Type B pancreatic cell (in vitro differentiated cells): ENCODE results near the gene SLC6A7. TPM values are rescaled to one million over a fixed set of nuclear protein-coding genes. Genes with fewer than 3 reads are reported as not detected.
"Not testable (repeated sequence)": the region's sequence is repeated elsewhere in the genome, so short reads cannot be mapped to it uniquely, and the experiment has no call there.

Experiments used
- DNase-seq: peaks from one replicate; pipeline ENCODE4 v3.0.0; 2021; ENCODE audit warnings: mixed read lengths; ENCODE audit not compliant: unreplicated experiment; ENCODE audit errors: extremely low spot score
- H3K27ac Mint-ChIP-seq: 2 replicates; pipeline ENCODE4 v1.8.0; 2021; ENCODE audit warnings: mild to moderate bottlenecking, mixed read lengths
- H3K27me3 Mint-ChIP-seq: 2 replicates; pipeline ENCODE4 v1.8.0; 2021; ENCODE audit warnings: mixed read lengths
- H3K36me3 Mint-ChIP-seq: 2 replicates; pipeline ENCODE4 v1.8.0; 2021; ENCODE audit warnings: mixed read lengths
- H3K4me1 Mint-ChIP-seq: one replicate; pipeline ENCODE4 v1.8.0; 2021; ENCODE audit warnings: mixed read lengths; ENCODE audit not compliant: unreplicated experiment
- H3K4me3 Mint-ChIP-seq: 2 replicates; pipeline ENCODE4 v1.8.0; 2021; ENCODE audit warnings: mild to moderate bottlenecking, mixed read lengths
- H3K9me3 Mint-ChIP-seq: 2 replicates; pipeline ENCODE4 v1.8.0; 2021; ENCODE audit warnings: mixed read lengths
- CTCF ChIP-seq: fragments of 200-600 bp; sonication (generic); conservative IDR thresholded peaks from 2 replicates; pipeline ENCODE4 v1.5.0; 2021; ENCODE audit warnings: antibody characterized with exemption, mild to moderate bottlenecking
- total RNA-seq: library from RNA; stranded (reverse); gene quantifications from 2 replicates; pipeline ENCODE4 v1.2.1, GENCODE V29; 2021; ENCODE audit warnings: low replicate concordance

Gene SLC6A7
- total RNA-seq, 1 donor from 2014 or later = 0.10 TPM

GRCh38 chr5:150229571-150229970 lies 39.7 kb downstream of the SLC6A7 start:
- peaks cover 2% of the 10 kb centered on the region for H3K4me1 Mint-ChIP-seq
- H3K9me3 Mint-ChIP-seq = no peaks in the 10 kb centered on the region
- no peak for TF ChIP-seq CTCF
- H3K27me3 Mint-ChIP-seq = no peaks in the 10 kb centered on the region
- H3K4me3 Mint-ChIP-seq = no peak overlapping the region
- H3K36me3 Mint-ChIP-seq = no peaks in the 10 kb centered on the region
- no peak for DNase-seq
- no peak overlapping the region for H3K27ac Mint-ChIP-seq

GRCh38 chr5:150230842-150231241 lies 41.0 kb downstream of the SLC6A7 start:
- no peak for TF ChIP-seq CTCF
- H3K27ac Mint-ChIP-seq = no peak overlapping the region
- H3K36me3 Mint-ChIP-seq = no peaks in the 10 kb centered on the region
- no peak overlapping the region for H3K4me3 Mint-ChIP-seq
- peaks cover 13% of the 10 kb centered on the region for H3K4me1 Mint-ChIP-seq
- no peaks in the 10 kb centered on the region for H3K27me3 Mint-ChIP-seq
- H3K9me3 Mint-ChIP-seq = no peaks in the 10 kb centered on the region
- no peak for DNase-seq

- H3K27ac Mint-ChIP-seq, H3K4me3 Mint-ChIP-seq, H3K9me3 Mint-ChIP-seq, H3K27me3 Mint-ChIP-seq, H3K36me3 Mint-ChIP-seq, DNase-seq: not testable (repeated sequence)
- peaks cover 13% of the 10 kb centered on the region for H3K4me1 Mint-ChIP-seq
Observed at GRCh38 chr5:150233706-150234105, 43.8 kb downstream of the SLC6A7 start.

- Mint-ChIP-seq H3K36me3 (no peaks in the 10 kb centered on the region), H3K27ac (no peak overlapping the region), H3K9me3 (no peaks in the 10 kb centered on the region), H3K27me3 (no peaks in the 10 kb centered on the region), H3K4me1 (peaks cover 13% of the 10 kb centered on the region), H3K4me3 (no peak overlapping the region)
- DNase-seq = no peak
- no peak for TF ChIP-seq CTCF
Observed at GRCh38 chr5:150234576-150235499, 45.0 kb downstream of the SLC6A7 start.

GRCh38 chr5:150235500-150235854 lies 45.6 kb downstream of the SLC6A7 start:
- Mint-ChIP-seq H3K27me3 (no peaks in the 10 kb centered on the region), H3K4me1 (peaks cover 13% of the 10 kb centered on the region), H3K9me3 (no peaks in the 10 kb centered on the region), H3K36me3 (no peaks in the 10 kb centered on the region), H3K4me3 (no peak overlapping the region), H3K27ac (no peak overlapping the region)
- no peak for DNase-seq
- TF ChIP-seq CTCF = no peak

- H3K27ac Mint-ChIP-seq = no peak overlapping the region
- H3K27me3 Mint-ChIP-seq = no peaks in the 10 kb centered on the region
- H3K36me3 Mint-ChIP-seq = no peaks in the 10 kb centered on the region
- DNase-seq = no peak
- no peaks in the 10 kb centered on the region for H3K9me3 Mint-ChIP-seq
- no peak overlapping the region for H3K4me3 Mint-ChIP-seq
- peaks cover 13% of the 10 kb centered on the region for H3K4me1 Mint-ChIP-seq
- no peak for TF ChIP-seq CTCF
Observed at GRCh38 chr5:150236313-150236712, 46.5 kb downstream of the SLC6A7 start.
